ENCODE results near the gene LZTS3. TPM values are rescaled to one million over a fixed set of nuclear protein-coding genes. Genes with fewer than 3 reads are reported as not detected.
A peak's percentile ranks its signal among the peaks of the same experiment; 100 is the strongest.
"Not testable (repeated sequence)": the region's sequence is repeated elsewhere in the genome, so short reads cannot be mapped to it uniquely, and the experiment has no call there.

LZTS3 gene
- total RNA-seq, 1 experiment from 2014 or later, result 4.5 TPM

DNA sequence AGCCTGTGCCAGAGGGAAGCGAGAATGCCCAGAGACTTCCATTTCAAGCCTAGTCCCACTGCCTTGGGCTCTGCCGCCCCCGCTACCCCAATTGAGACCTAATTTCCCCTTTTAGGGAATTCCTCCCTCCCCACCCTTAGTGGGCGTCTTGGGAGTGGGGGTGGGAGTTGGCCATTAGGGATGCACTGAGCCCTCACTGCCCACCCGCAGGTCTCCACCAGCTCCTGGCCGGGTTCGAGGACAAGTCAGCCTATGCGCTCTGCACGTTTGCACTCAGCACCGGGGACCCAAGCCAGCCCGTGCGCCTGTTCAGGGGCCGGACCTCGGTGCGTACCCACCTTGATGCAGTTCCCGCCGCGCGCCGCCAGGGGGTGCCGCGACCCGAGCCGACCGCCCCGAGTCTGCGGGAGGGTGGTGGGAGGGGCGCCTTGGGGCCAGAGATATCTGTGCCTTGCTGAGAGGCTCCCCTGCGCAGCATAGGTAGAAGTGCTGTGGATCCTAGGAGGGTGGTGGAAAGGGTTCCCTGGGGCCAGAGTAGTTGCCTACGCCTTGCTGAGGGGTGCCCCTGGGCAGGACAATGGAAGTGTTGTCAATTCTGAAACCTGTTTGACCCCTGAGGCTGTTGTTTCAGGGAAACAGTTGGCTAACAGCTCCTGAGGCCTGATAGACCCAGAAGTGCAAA lies 45.1 kb upstream of the LZTS3 start:
- Histone ChIP-seq H3K4me3 (ENCODE audit: low read depth, low read length) (no peak overlapping the region), H3K27me3 (replicated peaks; ENCODE audit: control insufficient read depth, insufficient read depth, low read length) (no peaks in the 10 kb centered on the region), H3K4me1 (peaks cover 19% of the 10 kb centered on the region), H3K9me3 (no peaks in the 10 kb centered on the region), H3K36me3 (ENCODE audit: control insufficient read depth, insufficient read depth, low read length) (peaks cover 1% of the 10 kb centered on the region; the same call in 1 of the 2 replicates)
- intact Hi-C loops (cut with micrococcal nuclease; ENCODE audit: unreplicated experiment), result loop anchor here (2.0 kb wide), 1 partner anchor 58 kb away; no protein-coding TSS in a partner anchor
- DNase-seq, result peak; percentile 55 to 75
- no peak overlapping the region for H3K27ac Mint-ChIP-seq (ENCODE audit: unreplicated experiment)
- no peak overlapping the region for H3K4me3 Mint-ChIP-seq (ENCODE audit: unreplicated experiment)
- peaks cover 67% of the 10 kb centered on the region for H3K36me3 Mint-ChIP-seq (ENCODE audit: insufficient read depth, unreplicated experiment)
- BruUV-seq (replicated peaks), result no TSS peak
- no peaks in the 10 kb centered on the region for H3K27me3 Mint-ChIP-seq (ENCODE audit: insufficient read depth, unreplicated experiment)
- peaks cover 9% of the 10 kb centered on the region for H3K4me1 Mint-ChIP-seq (ENCODE audit: low read depth, unreplicated experiment)
- H3K9me3 Mint-ChIP-seq (ENCODE audit: unreplicated experiment), result no peaks in the 10 kb centered on the region
- ChIA-PET POLR2A (interaction anchor here (0.6 kb wide), 1 partner anchor 28 kb away, joined by 5 read pairs; no protein-coding TSS in a partner anchor), CTCF (interaction anchor here (0.6 kb wide), 1 partner anchor 165 kb away, joined by 3 read pairs; no protein-coding TSS in a partner anchor)
- TF ChIP-seq, protein P1, sequence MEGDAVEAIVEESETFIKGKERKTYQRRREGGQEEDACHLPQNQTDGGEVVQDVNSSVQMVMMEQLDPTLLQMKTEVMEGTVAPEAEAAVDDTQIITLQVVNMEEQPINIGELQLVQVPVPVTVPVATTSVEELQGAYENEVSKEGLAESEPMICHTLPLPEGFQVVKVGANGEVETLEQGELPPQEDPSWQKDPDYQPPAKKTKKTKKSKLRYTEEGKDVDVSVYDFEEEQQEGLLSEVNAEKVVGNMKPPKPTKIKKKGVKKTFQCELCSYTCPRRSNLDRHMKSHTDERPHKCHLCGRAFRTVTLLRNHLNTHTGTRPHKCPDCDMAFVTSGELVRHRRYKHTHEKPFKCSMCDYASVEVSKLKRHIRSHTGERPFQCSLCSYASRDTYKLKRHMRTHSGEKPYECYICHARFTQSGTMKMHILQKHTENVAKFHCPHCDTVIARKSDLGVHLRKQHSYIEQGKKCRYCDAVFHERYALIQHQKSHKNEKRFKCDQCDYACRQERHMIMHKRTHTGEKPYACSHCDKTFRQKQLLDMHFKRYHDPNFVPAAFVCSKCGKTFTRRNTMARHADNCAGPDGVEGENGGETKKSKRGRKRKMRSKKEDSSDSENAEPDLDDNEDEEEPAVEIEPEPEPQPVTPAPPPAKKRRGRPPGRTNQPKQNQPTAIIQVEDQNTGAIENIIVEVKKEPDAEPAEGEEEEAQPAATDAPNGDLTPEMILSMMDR (IDR thresholded peaks at IDR 0.05; ENCODE audit: insufficient read depth in 1 of 2, low read depth in 1 of 2, low read length in 1 of 2, severe bottlenecking in 1 of 2, unreplicated experiment in 1 of 2), result peak; percentile 67 to 76

DNA sequence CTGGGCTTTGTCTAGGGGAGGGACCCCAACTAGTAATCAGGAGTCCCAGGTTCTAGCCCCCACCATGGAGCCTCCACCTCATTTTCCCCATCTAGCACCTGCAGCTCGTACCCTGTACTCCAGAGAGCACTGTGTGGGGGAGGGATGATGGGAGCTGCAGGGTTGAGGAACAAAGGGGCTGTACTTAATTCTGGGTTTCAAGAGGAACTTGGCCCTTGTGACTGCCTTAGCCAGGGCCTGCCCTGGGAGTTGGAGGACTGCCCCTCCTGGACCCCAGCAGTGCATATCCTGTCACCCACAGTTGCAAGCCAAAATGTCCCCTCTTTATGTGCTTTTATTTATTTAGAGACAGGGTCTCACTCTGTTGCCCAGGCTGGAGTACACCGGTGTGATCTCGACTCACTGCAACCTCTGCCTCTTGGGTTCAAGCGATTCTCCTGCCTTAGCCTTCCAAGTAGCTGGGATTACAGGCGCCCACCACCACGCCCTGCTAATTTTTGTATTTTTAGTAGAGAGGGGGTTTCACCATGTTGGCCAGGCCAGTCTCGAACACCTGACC lies 42.1 kb upstream of the LZTS3 start:
- H3K27me3 Mint-ChIP-seq (ENCODE audit: insufficient read depth, unreplicated experiment); DNase-seq; H3K4me3 Mint-ChIP-seq (ENCODE audit: unreplicated experiment); H3K27ac Mint-ChIP-seq (ENCODE audit: unreplicated experiment); POLR2A ChIA-PET; H3K9me3 Mint-ChIP-seq (ENCODE audit: unreplicated experiment); H3K36me3 ChIP-seq (ENCODE audit: control insufficient read depth, insufficient read depth, low read length); H3K4me1 ChIP-seq; H3K4me3 ChIP-seq (ENCODE audit: low read depth, low read length); H3K9me3 ChIP-seq; CTCF ChIA-PET; intact Hi-C loops (cut with micrococcal nuclease; ENCODE audit: unreplicated experiment); H3K27me3 ChIP-seq (replicated peaks; ENCODE audit: control insufficient read depth, insufficient read depth, low read length); H3K4me1 Mint-ChIP-seq (ENCODE audit: low read depth, unreplicated experiment); BruUV-seq (replicated peaks): not testable (repeated sequence)
- peaks cover 48% of the 10 kb centered on the region for H3K36me3 Mint-ChIP-seq (ENCODE audit: insufficient read depth, unreplicated experiment)

DNA sequence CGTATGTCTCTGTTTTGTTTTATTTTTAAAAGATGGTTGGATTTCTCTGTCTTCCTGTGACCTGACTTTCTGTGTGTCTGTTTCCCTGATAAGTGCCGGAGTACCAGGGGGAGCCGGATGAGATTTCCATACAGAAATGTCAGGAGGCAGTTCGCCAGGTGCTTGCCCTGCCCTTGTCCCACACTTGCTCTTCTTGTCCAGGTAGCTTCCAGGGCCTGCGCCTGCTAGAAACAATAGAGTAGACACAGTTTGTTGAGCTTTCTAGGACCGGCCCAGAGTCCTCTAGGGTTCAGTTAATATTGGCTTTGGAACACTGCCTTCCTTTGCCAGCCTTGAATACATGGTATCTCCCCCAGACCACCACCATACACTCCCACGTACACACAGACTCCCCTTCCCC lies 39.9 kb upstream of the LZTS3 start:
- no peaks in the 10 kb centered on the region for H3K9me3 ChIP-seq
- peaks cover 1% of the 10 kb centered on the region; the same call in 1 of the 2 replicates for H3K36me3 ChIP-seq (ENCODE audit: control insufficient read depth, insufficient read depth, low read length)

More for the DNA sequence above, 39.9 kb upstream of the LZTS3 start:
- peaks cover 40% of the 10 kb centered on the region for H3K36me3 Mint-ChIP-seq (ENCODE audit: insufficient read depth, unreplicated experiment)
- no peak for DNase-seq
- intact Hi-C loops (cut with micrococcal nuclease; ENCODE audit: unreplicated experiment), result no loop called here
- no peak overlapping the region for H3K4me3 ChIP-seq (ENCODE audit: low read depth, low read length)
- TF ChIP-seq, protein P1 (IDR thresholded peaks at IDR 0.05; ENCODE audit: insufficient read depth in 1 of 2, low read depth in 1 of 2, low read length in 1 of 2, severe bottlenecking in 1 of 2, unreplicated experiment in 1 of 2), result no peak
- no peak overlapping the region for H3K27ac Mint-ChIP-seq (ENCODE audit: unreplicated experiment)
- H3K4me1 Mint-ChIP-seq (ENCODE audit: low read depth, unreplicated experiment), result no peaks in the 10 kb centered on the region
- H3K27me3 ChIP-seq (replicated peaks; ENCODE audit: control insufficient read depth, insufficient read depth, low read length), result no peaks in the 10 kb centered on the region
- no peak overlapping the region for H3K4me3 Mint-ChIP-seq (ENCODE audit: unreplicated experiment)
- BruUV-seq (replicated peaks), result no TSS peak
- peaks cover 11% of the 10 kb centered on the region for H3K4me1 ChIP-seq
- POLR2A ChIA-PET, result no interaction called here
- H3K9me3 Mint-ChIP-seq (ENCODE audit: unreplicated experiment), result no peaks in the 10 kb centered on the region
- CTCF ChIA-PET, result no interaction called here
- H3K27me3 Mint-ChIP-seq (ENCODE audit: insufficient read depth, unreplicated experiment), result no peaks in the 10 kb centered on the region
